Keratinocyte (primary cell): ENCODE measurements around the gene DELE1. TPM values are rescaled to one million over a fixed set of nuclear protein-coding genes. Genes with fewer than 3 reads are reported as not detected.

Experiments used
- DNase-seq: peaks from one replicate; pipeline ENCODE4 v3.0.0-alpha.2; 2011; ENCODE audit warnings: low read depth, missing footprints, low spot score
- FAIRE-seq: peaks from 2 replicates; lab custom pipeline; 2011; peaks lifted over from hg19 to GRCh38; lab: Jason Lieb, UNC
- H2AFZ ChIP-seq: 2 replicates; pipeline ENCODE4 v1.6.0; 2012; ENCODE audit warnings: low read length, control low read depth, inconsistent platforms; ENCODE audit not compliant: control insufficient read depth
- H3K27ac ChIP-seq: 2 replicates; pipeline ENCODE4 v1.5.1; 2011; ENCODE audit warnings: low read length; ENCODE audit not compliant: control insufficient read depth, insufficient read depth
- H3K27me3 ChIP-seq: 3 replicates; pipeline ENCODE4 v1.6.0; 2011; ENCODE audit warnings: low read length; ENCODE audit not compliant: control insufficient read depth, insufficient read depth; ENCODE audit errors: extremely low read depth
- H3K36me3 ChIP-seq, 2 experiments: 2 replicates in 1 of 2; 3 replicates in 1 of 2; pipeline ENCODE4 v1.5.1; 2011; ENCODE audit warnings: low read length in 2 of 2, mild to moderate bottlenecking in 1 of 2; ENCODE audit not compliant: control insufficient read depth in 2 of 2, insufficient read depth in 2 of 2; ENCODE audit errors: extremely low read depth in 1 of 2
- H3K4me1 ChIP-seq: 3 replicates; pipeline ENCODE4 v1.5.1; 2011; ENCODE audit warnings: low read length; ENCODE audit not compliant: control insufficient read depth, insufficient read depth; ENCODE audit errors: extremely low read depth
- H3K4me2 ChIP-seq: 3 replicates; pipeline ENCODE4 v1.6.0; 2011; ENCODE audit warnings: low read depth, low read length; ENCODE audit not compliant: control insufficient read depth, insufficient read depth; ENCODE audit errors: extremely low read depth
- H3K4me3 ChIP-seq, 3 experiments: fragments of 200-600 bp in 1 of 3; sonication (generic) in 1 of 3; 2 replicates in 2 of 3; 3 replicates in 1 of 3; pipeline ENCODE4 v1.5.1; 2011 to 2016; ENCODE audit warnings: low read length in 3 of 3, mild to moderate bottlenecking in 3 of 3, control low read depth in 2 of 3, inconsistent platforms in 1 of 3, low read depth in 1 of 3, mixed read lengths in 1 of 3, mixed run types in 1 of 3, moderate library complexity in 1 of 3; ENCODE audit not compliant: control insufficient read depth in 2 of 3, insufficient read depth in 2 of 3; ENCODE audit errors: extremely low read depth in 1 of 3
- H3K79me2 ChIP-seq: 2 replicates; pipeline ENCODE4 v1.6.0; 2012; ENCODE audit warnings: low read length; ENCODE audit not compliant: control insufficient read depth, insufficient read depth
- H3K9ac ChIP-seq: 3 replicates; pipeline ENCODE4 v1.6.0; 2011; ENCODE audit warnings: low read length; ENCODE audit not compliant: control insufficient read depth, insufficient read depth; ENCODE audit errors: extremely low read depth
- H3K9me1 ChIP-seq: 3 replicates; pipeline ENCODE4 v1.6.0; 2011; ENCODE audit warnings: low read length; ENCODE audit not compliant: control insufficient read depth, insufficient read depth; ENCODE audit errors: extremely low read depth
- H3K9me3 ChIP-seq: 2 replicates; pipeline ENCODE4 v1.5.1; 2012; ENCODE audit warnings: low read depth, low read length; ENCODE audit not compliant: control insufficient read depth
- H4K20me1 ChIP-seq: 3 replicates; pipeline ENCODE4 v1.6.0; 2011; ENCODE audit warnings: low read length; ENCODE audit not compliant: control insufficient read depth, insufficient read depth; ENCODE audit errors: extremely low read depth
- EZH2 ChIP-seq: IDR thresholded peaks from one replicate; pipeline ENCODE4 v1.6.1; 2012; ENCODE audit warnings: inconsistent platforms, mild to moderate bottlenecking, low read length, moderate library complexity
- dilution Hi-C: fragments of 300-500 bp; cut with MboI; formaldehyde crosslinking; loops from one replicate; pipeline ENCODE4 v1.7.0; 2020; ENCODE audit warnings: low sequenced_read_pairs; ENCODE audit not compliant: extremely low pct_ligation_motif_present
- polyA plus RNA-seq, 5 experiments: library from polyadenylated mRNA; depleted of rRNA in 3 of 5; stranded (reverse) in 3 of 5; stranded (forward) in 1 of 5; unstranded in 1 of 5; fragments of >200 nt; gene quantifications; 1 replicate in 1 of 5; 2 replicates in 3 of 5; 3 replicates in 1 of 5; pipeline versions ENCODE4 v1.2.1 to v1.2.3, GENCODE V29; 2011 to 2012; ENCODE audit warnings: missing spikeins in 2 of 5, low read depth in 1 of 5, low replicate concordance in 1 of 5
- TF ChIP-seq, protein P1 (sequence below), 3 experiments: IDR thresholded peaks in 1 of 3; conservative IDR thresholded peaks in 1 of 3; optimal IDR thresholded peaks in 1 of 3; 2 replicates in 2 of 3; 3 replicates in 1 of 3; pipeline versions ENCODE3 to v1.5.1; 2011; ENCODE audit warnings: low read length in 3 of 3, mild to moderate bottlenecking in 3 of 3, moderate library complexity in 2 of 3, control low read depth in 1 of 3, inconsistent platforms in 1 of 3; ENCODE audit not compliant: insufficient read depth in 2 of 3; ENCODE audit errors: extremely low read depth in 1 of 3

The DELE1 gene
- polyA plus RNA-seq, 1 donor (not counting 4 experiments of a cell fraction or from before 2014, with no cell fraction given), result 37.5 TPM

DNA sequence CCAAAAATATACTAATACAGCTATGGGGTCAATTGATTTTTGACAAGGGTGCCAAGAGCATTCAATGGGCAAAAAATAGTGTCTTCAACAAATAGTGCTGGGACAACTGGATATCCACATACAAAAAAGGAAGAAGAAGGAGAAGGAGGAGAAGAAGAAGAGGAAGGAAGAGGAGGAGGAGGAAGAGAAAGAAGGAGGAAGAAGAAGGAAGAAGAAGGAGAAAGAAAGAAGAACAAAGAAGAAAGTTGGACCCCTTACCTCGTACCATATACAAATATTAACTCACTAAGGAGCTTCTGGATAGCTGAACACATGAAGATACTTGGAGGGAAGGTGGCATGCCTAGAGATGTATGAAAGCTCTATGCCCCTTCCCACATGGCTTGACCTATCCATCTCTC is 17.2 kb upstream of the DELE1 start:
- dilution Hi-C loops, result no loop called here
- no peak overlapping the region for H3K4me2 ChIP-seq

DNA sequence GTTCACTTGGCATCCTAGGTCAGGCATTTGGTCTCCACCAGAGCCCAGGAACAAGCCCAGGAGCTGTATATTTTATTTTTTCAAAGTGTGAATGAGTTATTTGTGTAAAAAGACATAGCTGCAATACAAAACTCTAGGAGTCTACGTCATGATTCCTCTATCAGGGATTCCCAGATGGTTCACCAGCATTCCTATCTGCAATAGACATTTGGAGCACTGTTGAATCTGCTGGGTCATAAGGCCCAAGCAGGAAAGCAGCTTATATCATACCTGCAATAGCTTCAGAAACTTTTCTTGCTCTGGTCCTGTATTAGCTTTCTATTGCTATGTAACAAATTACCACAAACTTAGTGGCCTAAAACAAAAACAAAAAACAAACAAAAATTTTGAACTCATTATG is 16.7 kb upstream of the DELE1 start:
- Histone ChIP-seq H3K9me1 (no peaks in the 10 kb centered on the region), H2AFZ (no peak overlapping the region), H3K27me3 (no peaks in the 10 kb centered on the region), H3K4me1 (peaks cover 5% of the 10 kb centered on the region), H3K79me2 (no peaks in the 10 kb centered on the region), H4K20me1 (no peaks in the 10 kb centered on the region), H3K4me3 (no peak overlapping the region), H3K9me3 (no peaks in the 10 kb centered on the region), H3K27ac (no peak overlapping the region), H3K36me3 (no peaks in the 10 kb centered on the region), H3K9ac (no peak overlapping the region), H3K4me2 (no peak overlapping the region)
- no peak for DNase-seq
- dilution Hi-C loops, result no loop called here
- TF ChIP-seq, protein P1, sequence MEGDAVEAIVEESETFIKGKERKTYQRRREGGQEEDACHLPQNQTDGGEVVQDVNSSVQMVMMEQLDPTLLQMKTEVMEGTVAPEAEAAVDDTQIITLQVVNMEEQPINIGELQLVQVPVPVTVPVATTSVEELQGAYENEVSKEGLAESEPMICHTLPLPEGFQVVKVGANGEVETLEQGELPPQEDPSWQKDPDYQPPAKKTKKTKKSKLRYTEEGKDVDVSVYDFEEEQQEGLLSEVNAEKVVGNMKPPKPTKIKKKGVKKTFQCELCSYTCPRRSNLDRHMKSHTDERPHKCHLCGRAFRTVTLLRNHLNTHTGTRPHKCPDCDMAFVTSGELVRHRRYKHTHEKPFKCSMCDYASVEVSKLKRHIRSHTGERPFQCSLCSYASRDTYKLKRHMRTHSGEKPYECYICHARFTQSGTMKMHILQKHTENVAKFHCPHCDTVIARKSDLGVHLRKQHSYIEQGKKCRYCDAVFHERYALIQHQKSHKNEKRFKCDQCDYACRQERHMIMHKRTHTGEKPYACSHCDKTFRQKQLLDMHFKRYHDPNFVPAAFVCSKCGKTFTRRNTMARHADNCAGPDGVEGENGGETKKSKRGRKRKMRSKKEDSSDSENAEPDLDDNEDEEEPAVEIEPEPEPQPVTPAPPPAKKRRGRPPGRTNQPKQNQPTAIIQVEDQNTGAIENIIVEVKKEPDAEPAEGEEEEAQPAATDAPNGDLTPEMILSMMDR (optimal IDR thresholded peaks at IDR 0.05 in 1 of 3, IDR thresholded peaks at IDR 0.05 in 1 of 3, conservative IDR thresholded peaks at IDR 0.05 in 1 of 3; ENCODE audit: extremely low read depth in 1 of 3, insufficient read depth in 2 of 3, low read length in 3 of 3), result no peak
- no peak for TF ChIP-seq EZH2
- FAIRE-seq, result no peak

More for the DNA sequence above, 17.2 kb upstream of the DELE1 start:
- Histone ChIP-seq H3K4me1 (peaks cover 5% of the 10 kb centered on the region), H3K36me3 (no peaks in the 10 kb centered on the region), H3K27ac (no peak overlapping the region), H3K27me3 (no peaks in the 10 kb centered on the region), H2AFZ (no peak overlapping the region), H4K20me1 (no peaks in the 10 kb centered on the region), H3K9me1 (no peaks in the 10 kb centered on the region), H3K9me3 (no peaks in the 10 kb centered on the region), H3K79me2 (no peaks in the 10 kb centered on the region), H3K9ac (no peak overlapping the region), H3K4me3 (no peak overlapping the region)
- TF ChIP-seq EZH2, result no peak
- TF ChIP-seq, protein P1 (optimal IDR thresholded peaks at IDR 0.05 in 1 of 3, IDR thresholded peaks at IDR 0.05 in 1 of 3, conservative IDR thresholded peaks at IDR 0.05 in 1 of 3; ENCODE audit: extremely low read depth in 1 of 3, insufficient read depth in 2 of 3, low read length in 3 of 3), result no peak
- DNase-seq, result no peak
- FAIRE-seq, result no peak
